ENCODE data around the gene ASAH2. TPM values are rescaled to one million over a fixed set of nuclear protein-coding genes. Genes with fewer than 3 reads are reported as not detected.

Gene ASAH2
- total and polyA plus RNA-seq, 11 donors = 0.25 to 2.9 (median 1.00) TPM

DNA sequence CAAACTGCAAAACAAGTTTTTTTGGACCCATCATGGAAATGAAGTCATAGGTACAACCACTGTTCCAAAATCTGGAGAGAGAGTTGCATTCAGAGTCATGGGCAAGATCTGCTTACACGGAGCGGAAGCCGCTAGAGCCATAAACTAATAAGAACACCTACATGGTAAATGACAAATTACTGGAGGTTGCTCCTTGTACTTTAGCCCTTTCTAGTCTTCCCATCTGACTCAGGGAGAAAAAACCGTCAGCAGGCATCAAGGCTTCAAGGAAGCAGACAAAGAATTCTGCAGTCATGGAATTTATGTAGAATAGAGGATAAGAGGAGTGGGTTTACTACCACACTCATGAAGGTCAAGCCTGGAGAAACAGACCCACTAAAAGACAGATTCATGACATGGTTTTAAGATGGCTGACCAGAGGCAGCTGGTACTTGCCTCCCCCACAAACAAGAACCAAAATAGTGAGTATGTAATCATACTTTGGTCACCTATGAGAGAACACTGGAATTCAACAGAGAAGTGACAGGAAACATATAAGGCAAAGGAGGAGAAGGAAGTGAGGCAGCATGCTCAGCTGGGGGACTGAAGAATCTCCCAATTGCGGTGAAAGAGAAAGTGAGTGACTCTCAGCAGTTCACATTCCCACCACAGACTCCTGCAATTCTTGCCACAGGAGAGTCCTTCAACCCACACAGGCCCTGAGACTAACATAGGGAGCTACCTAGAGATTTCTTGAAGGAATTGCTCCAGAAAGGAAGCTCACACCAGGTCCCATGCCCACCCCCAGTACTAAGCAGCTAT, 42.4 kb upstream of the ASAH2 start:
- no peak overlapping the region for H3K27ac ChIP-seq
- H3K4me3 ChIP-seq = no peak overlapping the region
- peaks cover 0 to 6% (median 0%) of the 10 kb centered on the region in 12 donors for H3K9me3 ChIP-seq
- 84 to 89% (median 86%) methylated on average over 5 of the region's 5 CpGs for WGBS, 4 donors
- intact Hi-C loops (cut with DNase I) = loop anchor here in 7 of 10 donors (5.0 to 10.0 kb wide), 5 partner anchors 129 to 359 kb away; partner anchors contain the start of gene SGMS1 (in 2 of the 7)
- TF ChIP-seq POLR2A (IDR thresholded peaks at IDR 0.05) = no peak
- TF ChIP-seq, protein P1, sequence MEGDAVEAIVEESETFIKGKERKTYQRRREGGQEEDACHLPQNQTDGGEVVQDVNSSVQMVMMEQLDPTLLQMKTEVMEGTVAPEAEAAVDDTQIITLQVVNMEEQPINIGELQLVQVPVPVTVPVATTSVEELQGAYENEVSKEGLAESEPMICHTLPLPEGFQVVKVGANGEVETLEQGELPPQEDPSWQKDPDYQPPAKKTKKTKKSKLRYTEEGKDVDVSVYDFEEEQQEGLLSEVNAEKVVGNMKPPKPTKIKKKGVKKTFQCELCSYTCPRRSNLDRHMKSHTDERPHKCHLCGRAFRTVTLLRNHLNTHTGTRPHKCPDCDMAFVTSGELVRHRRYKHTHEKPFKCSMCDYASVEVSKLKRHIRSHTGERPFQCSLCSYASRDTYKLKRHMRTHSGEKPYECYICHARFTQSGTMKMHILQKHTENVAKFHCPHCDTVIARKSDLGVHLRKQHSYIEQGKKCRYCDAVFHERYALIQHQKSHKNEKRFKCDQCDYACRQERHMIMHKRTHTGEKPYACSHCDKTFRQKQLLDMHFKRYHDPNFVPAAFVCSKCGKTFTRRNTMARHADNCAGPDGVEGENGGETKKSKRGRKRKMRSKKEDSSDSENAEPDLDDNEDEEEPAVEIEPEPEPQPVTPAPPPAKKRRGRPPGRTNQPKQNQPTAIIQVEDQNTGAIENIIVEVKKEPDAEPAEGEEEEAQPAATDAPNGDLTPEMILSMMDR (IDR thresholded peaks at IDR 0.05) = no peak
- ATAC-seq (no peak), DNase-seq (no peak)
- H3K27me3 ChIP-seq = no peaks in the 10 kb centered on the region
- no peaks in the 10 kb centered on the region for H3K4me1 ChIP-seq
- no peaks in the 10 kb centered on the region for H3K36me3 ChIP-seq

DNA sequence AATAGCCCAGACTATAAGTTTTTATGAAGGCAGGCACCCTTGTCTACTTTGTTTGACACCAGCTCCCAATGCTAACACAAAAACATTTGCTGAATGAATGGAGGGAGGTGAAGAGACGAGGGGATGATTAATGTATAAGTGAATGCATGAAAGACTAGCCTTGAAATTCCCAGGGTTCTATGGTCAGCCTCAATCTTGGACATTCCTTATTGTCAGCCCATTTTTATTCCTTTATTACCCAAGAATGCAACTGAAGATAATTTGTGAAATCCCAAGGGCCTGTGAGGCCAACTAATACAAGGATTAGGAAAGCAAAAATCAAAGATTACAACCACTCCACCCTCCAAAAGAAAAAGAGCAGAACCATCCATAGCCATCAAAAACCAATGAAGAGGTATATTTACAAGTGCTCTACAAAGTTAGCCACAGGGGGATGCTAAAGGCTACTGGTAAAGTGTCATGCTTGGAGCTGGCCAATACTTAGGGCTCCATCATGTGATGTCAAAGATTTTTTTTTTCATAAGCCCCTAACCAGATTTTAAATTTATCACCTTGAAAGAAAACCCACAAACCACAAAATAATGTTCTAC, 40.0 kb upstream of the ASAH2 start:
- ATAC-seq = peak in 3 of 4 donors; percentile 50 to 57 (median 52)
- 45 to 75% (median 57%) methylated on average over 1 of the region's 1 CpG for WGBS, 4 donors
- intact Hi-C loops (cut with DNase I) = loop anchor here in 7 of 10 donors (5.0 to 10.0 kb wide), 5 partner anchors 131 to 361 kb away; partner anchors contain the start of gene SGMS1 (in 2 of the 7)

DNA sequence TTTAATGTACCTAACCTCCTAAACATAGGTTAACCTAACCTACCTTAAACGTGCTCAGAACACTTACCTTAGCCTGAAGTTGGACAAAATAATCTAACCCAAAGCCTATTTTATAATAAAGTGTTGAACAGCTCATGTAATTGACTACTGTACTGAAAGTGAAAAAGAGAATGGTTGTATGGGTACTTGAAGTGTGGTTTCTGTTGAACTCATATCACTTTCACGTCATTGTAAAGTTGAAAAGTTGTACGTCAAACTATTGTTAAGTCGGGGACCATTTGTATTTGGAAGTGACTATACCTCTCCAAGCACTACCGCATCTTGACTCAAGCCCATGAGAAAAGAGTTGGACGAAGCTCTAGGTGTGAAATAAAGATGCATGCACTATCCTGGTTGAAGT, 37.9 kb upstream of the ASAH2 start:
- no peaks in the 10 kb centered on the region for H3K27me3 ChIP-seq
- H3K4me3 ChIP-seq = no peak overlapping the region
- no peak overlapping the region for H3K27ac ChIP-seq
- no peaks in the 10 kb centered on the region for H3K9me3 ChIP-seq
- ATAC-seq (no peak), DNase-seq (no peak)
- intact Hi-C loops (cut with DNase I) = loop anchor here in 2 of 10 donors (10.0 kb wide), 2 partner anchors 336 to 346 kb away; partner anchors contain the start of gene SGMS1 (in 1 of the 2)
- H3K4me1 ChIP-seq = peaks cover 0 to 11% (median 0%) of the 10 kb centered on the region in 12 donors
- 84 to 90% (median 85%) methylated on average over 6 of the region's 6 CpGs for WGBS, 4 donors
- TF ChIP-seq, protein P1 (IDR thresholded peaks at IDR 0.05) = no peak
- TF ChIP-seq POLR2A (IDR thresholded peaks at IDR 0.05) = no peak
- no peaks in the 10 kb centered on the region for H3K36me3 ChIP-seq

More for the DNA sequence above, 40.0 kb upstream of the ASAH2 start:
- Histone ChIP-seq H3K4me1 (peaks cover 0 to 10% (median 0%) of the 10 kb centered on the region in 12 donors), H3K4me3 (no peak overlapping the region), H3K27ac (no peak overlapping the region), H3K9me3 (no peaks in the 10 kb centered on the region), H3K27me3 (no peaks in the 10 kb centered on the region), H3K36me3 (no peaks in the 10 kb centered on the region)
- TF ChIP-seq, protein P1 (IDR thresholded peaks at IDR 0.05) = peak in 11 of 12 donors; percentile 14 to 61 (median 51)
- TF ChIP-seq POLR2A (IDR thresholded peaks at IDR 0.05) = no peak
- no peak for DNase-seq

Measured in heart left ventricle (tissue), 16 donors.